Measurements from ENCODE around the gene BCAS3. TPM values are rescaled to one million over a fixed set of nuclear protein-coding genes. Genes with fewer than 3 reads are reported as not detected.

BCAS3 gene
- total RNA-seq, 2 donors from 2014 or later = 12.0 to 15.6 TPM

DNA sequence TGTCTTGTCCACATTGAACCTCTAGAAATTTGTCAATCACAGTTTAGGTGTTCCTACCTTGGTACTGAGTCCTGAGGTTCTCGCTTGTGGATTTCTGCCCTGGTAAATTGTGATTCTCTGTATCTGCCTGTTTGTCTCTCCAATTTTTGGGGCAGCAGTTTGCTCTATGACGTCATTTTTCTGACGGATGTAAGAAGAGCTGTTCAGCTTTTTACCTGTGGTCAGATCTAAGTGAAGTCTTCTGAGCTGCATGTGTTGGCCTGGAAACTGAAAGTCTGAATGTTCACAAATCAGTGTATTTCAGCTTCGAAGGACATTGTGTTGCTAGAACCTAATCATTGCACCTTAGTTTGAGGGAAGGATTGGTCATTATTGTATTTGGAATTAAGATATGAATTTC lies 63.4 kb downstream of the BCAS3 start:
- no peaks in the 10 kb centered on the region for H3K9me3 ChIP-seq
- no peaks in the 10 kb centered on the region for H3K27me3 ChIP-seq
- no peaks in the 10 kb centered on the region for H3K4me1 ChIP-seq
- no peaks in the 10 kb centered on the region for H3K36me3 ChIP-seq
- TF ChIP-seq, protein P1, sequence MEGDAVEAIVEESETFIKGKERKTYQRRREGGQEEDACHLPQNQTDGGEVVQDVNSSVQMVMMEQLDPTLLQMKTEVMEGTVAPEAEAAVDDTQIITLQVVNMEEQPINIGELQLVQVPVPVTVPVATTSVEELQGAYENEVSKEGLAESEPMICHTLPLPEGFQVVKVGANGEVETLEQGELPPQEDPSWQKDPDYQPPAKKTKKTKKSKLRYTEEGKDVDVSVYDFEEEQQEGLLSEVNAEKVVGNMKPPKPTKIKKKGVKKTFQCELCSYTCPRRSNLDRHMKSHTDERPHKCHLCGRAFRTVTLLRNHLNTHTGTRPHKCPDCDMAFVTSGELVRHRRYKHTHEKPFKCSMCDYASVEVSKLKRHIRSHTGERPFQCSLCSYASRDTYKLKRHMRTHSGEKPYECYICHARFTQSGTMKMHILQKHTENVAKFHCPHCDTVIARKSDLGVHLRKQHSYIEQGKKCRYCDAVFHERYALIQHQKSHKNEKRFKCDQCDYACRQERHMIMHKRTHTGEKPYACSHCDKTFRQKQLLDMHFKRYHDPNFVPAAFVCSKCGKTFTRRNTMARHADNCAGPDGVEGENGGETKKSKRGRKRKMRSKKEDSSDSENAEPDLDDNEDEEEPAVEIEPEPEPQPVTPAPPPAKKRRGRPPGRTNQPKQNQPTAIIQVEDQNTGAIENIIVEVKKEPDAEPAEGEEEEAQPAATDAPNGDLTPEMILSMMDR (IDR thresholded peaks at IDR 0.05) = no peak
- H3K4me3 ChIP-seq = no peak overlapping the region
- H3K27ac ChIP-seq = no peak overlapping the region
- no peak for DNase-seq (ENCODE audit: low spot score)

DNA sequence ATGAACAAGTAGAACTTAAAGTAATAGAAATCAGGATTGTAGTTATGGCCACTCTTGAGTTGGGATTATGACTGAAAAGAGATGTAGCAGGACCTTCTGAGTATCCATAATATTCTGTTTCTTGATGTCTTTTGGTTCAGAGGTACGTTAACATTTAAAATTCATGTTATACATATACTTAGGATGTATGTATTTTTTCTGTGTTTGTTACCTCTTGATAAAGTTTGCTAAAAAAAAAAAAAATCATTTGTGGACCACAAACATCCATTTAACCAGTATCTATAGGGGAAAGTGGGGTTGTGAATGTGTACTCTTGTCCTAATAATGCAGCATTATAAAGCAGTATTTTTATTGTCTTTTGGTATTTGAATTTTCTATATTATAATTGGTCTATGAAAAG lies 65.6 kb downstream of the BCAS3 start:
- no peak for DNase-seq (ENCODE audit: low spot score)
- Histone ChIP-seq H3K27ac (no peak overlapping the region), H3K36me3 (no peaks in the 10 kb centered on the region), H3K27me3 (no peaks in the 10 kb centered on the region), H3K9me3 (no peaks in the 10 kb centered on the region), H3K4me1 (no peaks in the 10 kb centered on the region), H3K4me3 (no peak overlapping the region)
- TF ChIP-seq, protein P1 (IDR thresholded peaks at IDR 0.05) = no peak

DNA sequence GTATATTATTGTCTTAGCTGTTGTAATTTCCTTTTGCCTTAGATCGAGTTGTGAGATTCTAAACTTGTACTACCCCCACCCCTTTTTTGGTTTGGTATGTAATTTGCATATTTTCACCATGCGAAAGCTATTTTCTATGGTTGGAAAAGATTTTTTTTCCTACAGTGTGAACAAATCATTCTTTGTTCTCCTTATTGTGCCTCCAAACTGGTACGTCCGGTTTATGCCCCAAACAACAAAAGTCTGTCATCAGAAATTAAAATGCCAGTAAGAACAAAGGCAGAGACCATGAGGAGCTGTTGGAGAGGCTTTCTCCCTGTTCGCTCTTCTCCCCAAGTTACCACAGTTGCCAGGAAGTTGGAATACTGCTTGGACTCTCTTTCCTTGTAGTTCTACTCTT lies 66.1 kb downstream of the BCAS3 start:
- DNase-seq (ENCODE audit: low spot score) = no peak
- H3K9me3 ChIP-seq = no peaks in the 10 kb centered on the region
- no peak overlapping the region for H3K27ac ChIP-seq
- no peak overlapping the region for H3K4me3 ChIP-seq
- TF ChIP-seq, protein P1 (IDR thresholded peaks at IDR 0.05) = no peak
- H3K27me3 ChIP-seq = no peaks in the 10 kb centered on the region
- no peaks in the 10 kb centered on the region for H3K4me1 ChIP-seq
- no peaks in the 10 kb centered on the region for H3K36me3 ChIP-seq

DNA sequence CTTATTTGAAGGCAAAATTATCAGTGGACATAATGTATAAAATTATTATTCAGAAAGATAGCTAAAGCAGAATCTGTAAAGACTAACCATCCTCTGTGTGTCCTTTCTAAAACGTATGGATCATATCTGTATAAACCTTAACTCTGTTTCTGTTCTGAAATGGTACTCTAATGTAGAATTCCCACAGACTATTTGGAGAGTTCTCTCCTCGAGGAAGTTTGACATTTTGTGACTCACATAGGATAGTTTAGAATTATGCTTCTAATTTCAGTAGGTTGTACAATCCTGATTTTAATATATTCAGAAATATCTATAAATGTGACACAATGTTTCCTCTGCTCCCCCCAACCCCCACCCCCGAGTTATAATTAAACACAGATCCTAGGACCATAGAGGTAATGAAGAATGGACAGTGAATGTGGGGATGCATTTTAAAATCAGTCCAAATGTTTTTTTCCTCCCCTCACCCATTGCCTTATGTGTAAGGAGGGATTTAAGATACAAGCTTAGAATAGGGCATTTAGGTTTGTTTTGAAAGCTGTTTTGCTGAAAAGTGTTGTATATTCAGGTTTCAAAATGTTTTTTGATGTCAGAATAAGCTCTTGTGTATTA lies 66.8 kb downstream of the BCAS3 start:
- Histone ChIP-seq H3K27ac (no peak overlapping the region), H3K9me3 (no peaks in the 10 kb centered on the region), H3K27me3 (no peaks in the 10 kb centered on the region), H3K4me1 (no peaks in the 10 kb centered on the region), H3K4me3 (no peak overlapping the region), H3K36me3 (no peaks in the 10 kb centered on the region)
- TF ChIP-seq, protein P1 (IDR thresholded peaks at IDR 0.05) = no peak
- no peak for DNase-seq (ENCODE audit: low spot score)

- Histone ChIP-seq H3K36me3 (no peaks in the 10 kb centered on the region), H3K4me3 (no peak overlapping the region)
- TF ChIP-seq, protein P1 (IDR thresholded peaks at IDR 0.05) = no peak
Observed at GRCh38 chr17:60745544-60745943, 67.9 kb downstream of the BCAS3 start.

More at GRCh38 chr17:60745544-60745943, 67.9 kb downstream of the BCAS3 start:
- no peaks in the 10 kb centered on the region for H3K9me3 ChIP-seq
- DNase-seq (ENCODE audit: low spot score) = no peak
- no peak overlapping the region for H3K27ac ChIP-seq
- no peaks in the 10 kb centered on the region for H3K27me3 ChIP-seq
- no peaks in the 10 kb centered on the region for H3K4me1 ChIP-seq
